Keratinocyte (primary cell): ENCODE measurements around the gene TLK1. TPM values are rescaled to one million over a fixed set of nuclear protein-coding genes. Genes with fewer than 3 reads are reported as not detected.

Experiments
- DNase-seq: peaks from one replicate; pipeline ENCODE4 v3.0.0-alpha.2; 2011; ENCODE audit warnings: low read depth, missing footprints, low spot score
- FAIRE-seq: peaks from 2 replicates; lab custom pipeline; 2011; peaks lifted over from hg19 to GRCh38; lab: Jason Lieb, UNC
- H2AFZ ChIP-seq: 2 replicates; pipeline ENCODE4 v1.6.0; 2012; ENCODE audit warnings: low read length, control low read depth, inconsistent platforms; ENCODE audit not compliant: control insufficient read depth
- H3K27ac ChIP-seq: 2 replicates; pipeline ENCODE4 v1.5.1; 2011; ENCODE audit warnings: low read length; ENCODE audit not compliant: control insufficient read depth, insufficient read depth
- H3K27me3 ChIP-seq: 3 replicates; pipeline ENCODE4 v1.6.0; 2011; ENCODE audit warnings: low read length; ENCODE audit not compliant: control insufficient read depth, insufficient read depth; ENCODE audit errors: extremely low read depth
- H3K36me3 ChIP-seq, 2 experiments: 2 replicates in 1 of 2; 3 replicates in 1 of 2; pipeline ENCODE4 v1.5.1; 2011; ENCODE audit warnings: low read length in 2 of 2, mild to moderate bottlenecking in 1 of 2; ENCODE audit not compliant: control insufficient read depth in 2 of 2, insufficient read depth in 2 of 2; ENCODE audit errors: extremely low read depth in 1 of 2
- H3K4me1 ChIP-seq: 3 replicates; pipeline ENCODE4 v1.5.1; 2011; ENCODE audit warnings: low read length; ENCODE audit not compliant: control insufficient read depth, insufficient read depth; ENCODE audit errors: extremely low read depth
- H3K4me2 ChIP-seq: 3 replicates; pipeline ENCODE4 v1.6.0; 2011; ENCODE audit warnings: low read depth, low read length; ENCODE audit not compliant: control insufficient read depth, insufficient read depth; ENCODE audit errors: extremely low read depth
- H3K4me3 ChIP-seq, 3 experiments: fragments of 200-600 bp in 1 of 3; sonication (generic) in 1 of 3; 2 replicates in 2 of 3; 3 replicates in 1 of 3; pipeline ENCODE4 v1.5.1; 2011 to 2016; ENCODE audit warnings: low read length in 3 of 3, mild to moderate bottlenecking in 3 of 3, control low read depth in 2 of 3, inconsistent platforms in 1 of 3, low read depth in 1 of 3, mixed read lengths in 1 of 3, mixed run types in 1 of 3, moderate library complexity in 1 of 3; ENCODE audit not compliant: control insufficient read depth in 2 of 3, insufficient read depth in 2 of 3; ENCODE audit errors: extremely low read depth in 1 of 3
- H3K79me2 ChIP-seq: 2 replicates; pipeline ENCODE4 v1.6.0; 2012; ENCODE audit warnings: low read length; ENCODE audit not compliant: control insufficient read depth, insufficient read depth
- H3K9ac ChIP-seq: 3 replicates; pipeline ENCODE4 v1.6.0; 2011; ENCODE audit warnings: low read length; ENCODE audit not compliant: control insufficient read depth, insufficient read depth; ENCODE audit errors: extremely low read depth
- H3K9me1 ChIP-seq: 3 replicates; pipeline ENCODE4 v1.6.0; 2011; ENCODE audit warnings: low read length; ENCODE audit not compliant: control insufficient read depth, insufficient read depth; ENCODE audit errors: extremely low read depth
- H3K9me3 ChIP-seq: 2 replicates; pipeline ENCODE4 v1.5.1; 2012; ENCODE audit warnings: low read depth, low read length; ENCODE audit not compliant: control insufficient read depth
- H4K20me1 ChIP-seq: 3 replicates; pipeline ENCODE4 v1.6.0; 2011; ENCODE audit warnings: low read length; ENCODE audit not compliant: control insufficient read depth, insufficient read depth; ENCODE audit errors: extremely low read depth
- CTCF ChIP-seq, 3 experiments: IDR thresholded peaks in 1 of 3; conservative IDR thresholded peaks in 1 of 3; optimal IDR thresholded peaks in 1 of 3; 2 replicates in 2 of 3; 3 replicates in 1 of 3; pipeline versions ENCODE3 to v1.5.1; 2011; ENCODE audit warnings: low read length in 3 of 3, mild to moderate bottlenecking in 3 of 3, moderate library complexity in 2 of 3, control low read depth in 1 of 3, inconsistent platforms in 1 of 3; ENCODE audit not compliant: insufficient read depth in 2 of 3; ENCODE audit errors: extremely low read depth in 1 of 3
- EZH2 ChIP-seq: IDR thresholded peaks from one replicate; pipeline ENCODE4 v1.6.1; 2012; ENCODE audit warnings: inconsistent platforms, mild to moderate bottlenecking, low read length, moderate library complexity
- dilution Hi-C: fragments of 300-500 bp; cut with MboI; formaldehyde crosslinking; loops from one replicate; pipeline ENCODE4 v1.7.0; 2020; ENCODE audit warnings: low sequenced_read_pairs; ENCODE audit not compliant: extremely low pct_ligation_motif_present
- polyA plus RNA-seq, 5 experiments: library from polyadenylated mRNA; depleted of rRNA in 3 of 5; stranded (reverse) in 3 of 5; stranded (forward) in 1 of 5; unstranded in 1 of 5; fragments of >200 nt; gene quantifications; 1 replicate in 1 of 5; 2 replicates in 3 of 5; 3 replicates in 1 of 5; pipeline versions ENCODE4 v1.2.1 to v1.2.3, GENCODE V29; 2011 to 2012; ENCODE audit warnings: missing spikeins in 2 of 5, low read depth in 1 of 5, low replicate concordance in 1 of 5

Gene TLK1
- polyA plus RNA-seq, 1 donor (not counting 4 experiments of a cell fraction or from before 2014, with no cell fraction given), result 14.7 TPM

- Histone ChIP-seq H3K79me2 (no peaks in the 10 kb centered on the region), H3K9me1 (no peaks in the 10 kb centered on the region), H3K4me1 (peaks cover 21% of the 10 kb centered on the region), H3K4me2 (no peak overlapping the region), H3K27me3 (no peaks in the 10 kb centered on the region), H3K9me3 (no peaks in the 10 kb centered on the region), H4K20me1 (no peaks in the 10 kb centered on the region), H3K36me3 (no peaks in the 10 kb centered on the region), H3K27ac (no peak overlapping the region), H3K4me3 (no peak overlapping the region), H2AFZ (no peak overlapping the region), H3K9ac (no peak overlapping the region)
- DNase-seq (no peak), FAIRE-seq (no peak)
- TF ChIP-seq EZH2, result no peak
- no peak for TF ChIP-seq CTCF (optimal IDR thresholded peaks at IDR 0.05 in 1 of 3, IDR thresholded peaks at IDR 0.05 in 1 of 3, conservative IDR thresholded peaks at IDR 0.05 in 1 of 3; ENCODE audit: extremely low read depth in 1 of 3, insufficient read depth in 2 of 3, low read length in 3 of 3)
- dilution Hi-C loops, result no loop called here
Observed at GRCh38 chr2:171185165-171185818, 24.6 kb upstream of the TLK1 start.

- Histone ChIP-seq H2AFZ (peak overlapping the region; percentile 5), H3K9me3 (no peaks in the 10 kb centered on the region), H3K4me3 (no peak overlapping the region), H3K4me2 (peak overlapping the region; percentile 43), H3K4me1 (peaks cover 24% of the 10 kb centered on the region), H3K27ac (no peak overlapping the region), H4K20me1 (no peaks in the 10 kb centered on the region), H3K9me1 (no peaks in the 10 kb centered on the region), H3K79me2 (no peaks in the 10 kb centered on the region), H3K9ac (no peak overlapping the region), H3K36me3 (no peaks in the 10 kb centered on the region), H3K27me3 (no peaks in the 10 kb centered on the region)
- DNase-seq (no peak), FAIRE-seq (peak; percentile 59)
- dilution Hi-C loops, result no loop called here
- no peak for TF ChIP-seq CTCF (optimal IDR thresholded peaks at IDR 0.05 in 1 of 3, IDR thresholded peaks at IDR 0.05 in 1 of 3, conservative IDR thresholded peaks at IDR 0.05 in 1 of 3; ENCODE audit: extremely low read depth in 1 of 3, insufficient read depth in 2 of 3, low read length in 3 of 3)
- TF ChIP-seq EZH2, result no peak
Observed at GRCh38 chr2:171181064-171182049, 20.7 kb upstream of the TLK1 start.
